IMR-90 (cell line): ENCODE data around the gene FBXO17. TPM values are rescaled to one million over a fixed set of nuclear protein-coding genes. Genes with fewer than 3 reads are reported as not detected.

ENCODE experiments used
- ATAC-seq: fragments of 200-7000 bp; cut with Tn5 transposase; 2 replicates; pipeline ENCODE4 v1.9.1; 2020; ENCODE audit warnings: low read depth, mild to moderate bottlenecking, moderate library complexity
- Bru-seq: library from RNA; stranded (reverse); fragments of 400-500 nt; gene quantifications from one replicate; lab custom pipeline; 2021; lab: Mats Ljungman, UMichigan
- BruChase-seq, 2 experiments: library from RNA; stranded (reverse); fragments of 400-500 nt; gene quantifications; one replicate each; lab custom pipeline; 2021; lab: Mats Ljungman, UMichigan
- BruUV-seq: library from RNA; stranded (reverse); fragments of 400-500 nt; replicated peaks from 2 replicates; lab custom pipeline; 2021; lab: Mats Ljungman, UMichigan
- CTCF ChIA-PET: fragments of 300-600 bp; formaldehyde crosslinking; extraction: SDS; loops from one replicate; lab custom pipeline; 2021; ENCODE audit warnings: antibody characterized with exemption; lab: Yijun Ruan, JAX
- POLR2A ChIA-PET: fragments of 300-600 bp; sonication (Branson Sonifier 250); formaldehyde crosslinking; loops from one replicate; lab custom pipeline; 2022; ENCODE audit warnings: antibody characterized with exemption; ENCODE audit not compliant: unreplicated experiment; lab: Charles Lee
- DNase-seq: peaks from one replicate; pipeline ENCODE4 v3.0.0; 2013
- H2AFZ ChIP-seq: replicated peaks from 2 replicates; pipeline ENCODE3; 2013; ENCODE audit warnings: low read length, mild to moderate bottlenecking; ENCODE audit not compliant: poor library complexity
- H2AK5ac ChIP-seq: 2 replicates; pipeline ENCODE4 v1.6.1; 2013; ENCODE audit warnings: low read depth, low read length, inconsistent platforms
- H2AK9ac ChIP-seq: replicated peaks from 2 replicates; pipeline ENCODE3; 2013; ENCODE audit warnings: mild to moderate bottlenecking, low read depth, low read length, moderate library complexity; ENCODE audit not compliant: poor library complexity
- H2BK120ac ChIP-seq: 2 replicates; pipeline ENCODE4 v1.6.1; 2013; ENCODE audit warnings: low read depth, low read length, inconsistent platforms
- H2BK15ac ChIP-seq: 3 replicates; pipeline ENCODE4 v1.6.1; 2013; ENCODE audit warnings: low read depth, low read length, inconsistent platforms
- H2BK20ac ChIP-seq: 2 replicates; pipeline ENCODE4 v1.6.1; 2013; ENCODE audit warnings: low read depth, mild to moderate bottlenecking, inconsistent platforms, low read length, moderate library complexity
- H2BK5ac ChIP-seq: 2 replicates; pipeline ENCODE4 v1.6.1; 2013; ENCODE audit warnings: mild to moderate bottlenecking, low read depth, low read length, inconsistent platforms; ENCODE audit not compliant: poor library complexity, severe bottlenecking
- H3K14ac ChIP-seq: replicated peaks from 2 replicates; pipeline ENCODE4 v1.6.1; 2013; ENCODE audit warnings: low read depth, low read length, inconsistent platforms
- H3K18ac ChIP-seq: 2 replicates; pipeline ENCODE4 v1.6.1; 2013; ENCODE audit warnings: low read depth, low read length, control low read depth
- H3K23ac ChIP-seq: 2 replicates; pipeline ENCODE4 v1.6.1; 2013; ENCODE audit warnings: low read depth, low read length, inconsistent platforms
- H3K27ac ChIP-seq: 2 replicates; pipeline ENCODE4 v1.5.1; 2013; ENCODE audit warnings: mild to moderate bottlenecking, control low read depth, low read length; ENCODE audit not compliant: insufficient read depth
- H3K27me3 ChIP-seq: 2 replicates; pipeline ENCODE4 v1.6.1; 2013; ENCODE audit warnings: low read length; ENCODE audit not compliant: control insufficient read depth, insufficient read depth
- H3K36me3 ChIP-seq: 2 replicates; pipeline ENCODE4 v1.6.1; 2013; ENCODE audit warnings: low read length, mixed read lengths; ENCODE audit not compliant: control insufficient read depth, insufficient read depth
- H3K4ac ChIP-seq: 2 replicates; pipeline ENCODE4 v1.6.1; 2013; ENCODE audit warnings: low read depth, low read length, inconsistent platforms
- H3K4me1 ChIP-seq: 2 replicates; pipeline ENCODE4 v1.6.1; 2013; ENCODE audit warnings: low read length, mixed read lengths; ENCODE audit not compliant: control insufficient read depth, insufficient read depth
- H3K4me2 ChIP-seq: 2 replicates; pipeline ENCODE4 v1.6.1; 2013; ENCODE audit warnings: low read depth, mild to moderate bottlenecking, control low read depth, low read length, moderate library complexity
- H3K4me3 ChIP-seq: 2 replicates; pipeline ENCODE4 v1.5.1; 2013; ENCODE audit warnings: low read depth, mild to moderate bottlenecking, control low read depth, low read length, moderate library complexity; ENCODE audit not compliant: insufficient read depth
- H3K56ac ChIP-seq: 2 replicates; pipeline ENCODE4 v1.6.1; 2013; ENCODE audit warnings: low read length, inconsistent platforms; ENCODE audit not compliant: insufficient read depth; ENCODE audit errors: extremely low read depth
- H3K79me1 ChIP-seq, 2 experiments: 2 replicates each; pipeline ENCODE4 v1.6.1; 2013; ENCODE audit warnings: low read length in 2 of 2, inconsistent platforms in 1 of 2, low read depth in 1 of 2
- H3K9ac ChIP-seq: 2 replicates; pipeline ENCODE4 v1.6.1; 2013; ENCODE audit warnings: low read depth, low read length, control low read depth
- H3K9me1 ChIP-seq: 2 replicates; pipeline ENCODE4 v1.6.1; 2013; ENCODE audit warnings: low read length, inconsistent platforms; ENCODE audit not compliant: insufficient read depth
- H3K9me3 ChIP-seq: 2 replicates; pipeline ENCODE4 v1.6.1; 2013; ENCODE audit warnings: low read length; ENCODE audit not compliant: control insufficient read depth, insufficient read depth
- H4K20me1 ChIP-seq: 2 replicates; pipeline ENCODE4 v1.6.1; 2013; ENCODE audit warnings: low read length, inconsistent platforms; ENCODE audit not compliant: insufficient read depth
- H4K5ac ChIP-seq: 2 replicates; pipeline ENCODE4 v1.6.1; 2013; ENCODE audit warnings: mild to moderate bottlenecking, low read depth, low read length, control low read depth
- H4K8ac ChIP-seq, 2 experiments: 2 replicates each; pipeline ENCODE4 v1.6.1; 2013; ENCODE audit warnings: low read depth in 2 of 2, low read length in 2 of 2, control low read depth in 1 of 2, inconsistent platforms in 1 of 2
- H4K91ac ChIP-seq: 2 replicates; pipeline ENCODE4 v1.6.1; 2013; ENCODE audit warnings: low read depth, low read length, inconsistent platforms; ENCODE audit not compliant: insufficient read depth
- MXI1 ChIP-seq: IDR thresholded peaks from 2 replicates; pipeline ENCODE4 v1.6.1; 2012; ENCODE audit warnings: low read depth, mild to moderate bottlenecking, low read length, moderate library complexity, borderline replicate concordance
- NFE2L2 ChIP-seq: fragments of 150-350 bp; IDR thresholded peaks from 2 replicates; pipeline ENCODE4 v1.6.1; 2016; ENCODE audit warnings: low read depth, mild to moderate bottlenecking, low read length
- WGBS, 2 experiments: methylation state at CpG; one replicate each; pipeline versions ENCODE4 v1.1.5 to v1.1.7; 2013; ENCODE audit warnings: missing lambda C conversion rate in 2 of 2; ENCODE audit not compliant: insufficient read length in 1 of 2; ENCODE audit errors: extremely low coverage in 2 of 2; 5-methylcytosine and 5-hydroxymethylcytosine counted together
- dilution Hi-C: fragments of 300-500 bp; cut with HindIII; formaldehyde crosslinking; loops from one replicate; pipeline ENCODE4 v1.14.3; 2018; ENCODE audit warnings: low sequenced_read_pairs; ENCODE audit not compliant: unreplicated experiment
- in situ Hi-C: fragments of 300-500 bp; cut with MboI; formaldehyde crosslinking; loops from 3 replicates; pipeline ENCODE4 v1.14.3; 2019; ENCODE audit warnings: low sequenced_read_pairs, inconsistent platforms, mixed read lengths
- intact Hi-C: fragments of 100-400 bp; cut with micrococcal nuclease; formaldehyde crosslinking; loops from 2 replicates; pipeline ENCODE4 v1.10.0; 2022
- long read RNA-seq: library from polyadenylated mRNA; unstranded; transcript quantifications from one replicate; pipeline ENCODE4 v2.0.0, GENCODE V29; 2021; ENCODE audit not compliant: unreplicated experiment
- polyA plus RNA-seq, 3 experiments: library from polyadenylated mRNA; depleted of rRNA; stranded (reverse); fragments of >200 nt; gene quantifications; 2 replicates each; pipeline ENCODE4 v1.2.3, GENCODE V29; 2012; ENCODE audit warnings: low replicate concordance in 1 of 3
- total RNA-seq: library from RNA; depleted of rRNA; stranded (reverse); fragments of >200 nt; gene quantifications from 2 replicates; pipeline ENCODE4 v1.2.3, GENCODE V29; 2012; rRNA removed
- TF ChIP-seq, protein P1 (sequence below): fragments of 150-350 bp; IDR thresholded peaks from 2 replicates; pipeline ENCODE4 v1.6.1; 2017; ENCODE audit warnings: mild to moderate bottlenecking, antibody characterized with exemption, low read length, low read depth

The FBXO17 gene, protein sequence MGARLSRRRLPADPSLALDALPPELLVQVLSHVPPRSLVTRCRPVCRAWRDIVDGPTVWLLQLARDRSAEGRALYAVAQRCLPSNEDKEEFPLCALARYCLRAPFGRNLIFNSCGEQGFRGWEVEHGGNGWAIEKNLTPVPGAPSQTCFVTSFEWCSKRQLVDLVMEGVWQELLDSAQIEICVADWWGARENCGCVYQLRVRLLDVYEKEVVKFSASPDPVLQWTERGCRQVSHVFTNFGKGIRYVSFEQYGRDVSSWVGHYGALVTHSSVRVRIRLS
- total RNA-seq (10.8 and 11.9 TPM in 2 replicates), polyA plus RNA-seq (2012; rRNA removed) (20.7 and 22.6 TPM in 2 replicates), Bru-seq, nascent RNA (percentile 59 among the genes with signal in this experiment), BruChase-seq, experiment 1, labeled RNA remaining after a 6-hour chase (percentile 81 among the genes with signal in this experiment), BruChase-seq, experiment 2, labeled RNA remaining after a 2-hour chase (percentile 75 among the genes with signal in this experiment)
- polyA plus RNA-seq (2012; cell fraction: cytosol; rRNA removed): 22.8 and 28.6 TPM in 2 replicates
- 43.7 and 78.5 TPM in 2 replicates for polyA plus RNA-seq (2012; cell fraction: nucleus; rRNA removed; ENCODE audit: low replicate concordance)
- long read RNA-seq, transcript FBXO17-201 (6 exons, 2,386 nt): major isoform, 17 of 26 reads
- long read RNA-seq, partial matches to known transcripts: 1 of 26 reads
- long read RNA-seq, other reads (novel, unspliced or antisense): 6 of 26 reads

DNA sequence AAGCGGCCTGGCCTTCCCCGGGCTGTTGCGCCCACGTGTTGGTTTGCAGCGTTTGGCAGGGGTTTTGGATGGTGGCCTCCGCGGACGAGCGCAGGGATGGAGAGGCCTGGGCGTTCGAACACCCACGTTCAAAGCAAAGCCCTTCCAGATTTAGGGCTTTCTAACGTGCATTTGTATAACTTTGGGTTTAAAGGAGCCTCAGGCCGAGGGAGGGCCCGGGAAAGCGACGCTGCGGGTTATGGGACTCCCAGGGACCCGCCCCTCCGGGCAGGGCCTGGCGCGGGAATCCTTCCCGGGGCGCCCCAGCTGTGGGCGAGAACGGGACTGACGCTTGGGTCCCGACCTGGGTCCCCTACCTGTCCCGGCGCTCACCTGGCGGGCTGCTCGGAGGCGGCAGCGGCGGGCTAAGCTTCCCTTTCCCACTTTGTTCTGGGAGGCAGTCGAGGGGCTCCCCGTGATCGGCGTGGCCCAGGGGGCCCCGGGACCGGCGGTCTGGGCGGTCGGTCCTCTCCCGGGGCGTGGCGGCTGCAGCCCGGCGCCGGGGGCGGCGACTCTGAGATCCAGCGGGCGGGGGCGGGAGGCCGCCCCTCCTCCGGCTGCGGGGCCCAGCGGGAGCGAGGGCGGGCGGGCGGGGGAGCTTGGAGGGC is at the start of gene FBXO17:
Gene FBXO17, minus strand, starts transcription at position 529 of the 647 bp plus-strand sequence. CDS start 25,423 bp downstream, outside the sequence.
- Histone ChIP-seq H2AK5ac (peak within 1 kb of the TSS; percentile 54; the same call in 1 of the 2 replicates), H3K4me3 (peak within 1 kb of the TSS; percentile 56), H3K23ac (peak within 1 kb of the TSS; percentile 75), H3K4me2 (peak within 1 kb of the TSS; percentile 77), H2AFZ (peak within 1 kb of the TSS; percentile 97), H3K36me3 (no peaks in the 10 kb centered on the region), H3K9me3 (no peaks in the 10 kb centered on the region; the same call in 1 of the 2 replicates), H3K27ac (peak within 1 kb of the TSS; percentile 83), H4K91ac (peak within 1 kb of the TSS; percentile 59), H3K18ac (peak within 1 kb of the TSS; percentile 30; the same call in 1 of the 2 replicates), H3K9me1 (0 out of 2 replicates have a peak, but pooled peaks cover 1% of the 10 kb centered on the region), H3K9ac (peak within 1 kb of the TSS; percentile 52), H3K4me1 (peaks cover 7% of the 10 kb centered on the region), H3K56ac (peak within 1 kb of the TSS; percentile 58), H3K27me3 (no peaks in the 10 kb centered on the region), H3K79me1 (peaks cover 9 to 22% of the 10 kb centered on the region in 2 experiments; a peak in 3 of 4 replicates), H2BK15ac (no peak within 1 kb of the TSS), H2BK120ac (peak within 1 kb of the TSS; percentile 51), H3K4ac (peak within 1 kb of the TSS; percentile 87), H2BK20ac (no peak within 1 kb of the TSS), H2BK5ac (peak within 1 kb of the TSS; percentile 43), H4K5ac (peak within 1 kb of the TSS; percentile 84), H4K20me1 (peaks cover 4% of the 10 kb centered on the region; the same call in 1 of the 2 replicates), H3K14ac (peak within 1 kb of the TSS; percentile 75), H2AK9ac (peak within 1 kb of the TSS; percentile 93), H4K8ac (peak within 1 kb of the TSS; percentile 55 to 93)
- BruUV-seq: TSS peak; percentile 54
- in situ Hi-C loops: no loop called here
- CTCF ChIA-PET: no interaction called here
- dilution Hi-C loops: no loop called here
- ATAC-seq (peak; percentile 90), DNase-seq (peak; percentile 63)
- intact Hi-C loops: no loop called here
- TF ChIP-seq NFE2L2 (no peak), MXI1 (peak; percentile 95)
- TF ChIP-seq, protein P1, sequence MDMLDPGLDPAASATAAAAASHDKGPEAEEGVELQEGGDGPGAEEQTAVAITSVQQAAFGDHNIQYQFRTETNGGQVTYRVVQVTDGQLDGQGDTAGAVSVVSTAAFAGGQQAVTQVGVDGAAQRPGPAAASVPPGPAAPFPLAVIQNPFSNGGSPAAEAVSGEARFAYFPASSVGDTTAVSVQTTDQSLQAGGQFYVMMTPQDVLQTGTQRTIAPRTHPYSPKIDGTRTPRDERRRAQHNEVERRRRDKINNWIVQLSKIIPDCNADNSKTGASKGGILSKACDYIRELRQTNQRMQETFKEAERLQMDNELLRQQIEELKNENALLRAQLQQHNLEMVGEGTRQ: peak; percentile 80
- WGBS, 2 experiments: 2% methylated on average over 17 of the region's 63 CpGs; no CpG with 5 or more reads in 1 of the 2 experiments
- POLR2A ChIA-PET: no interaction called here
